A549 treated with Hydrocortisone at 1 μM for 4 hours (cell line): ENCODE results near the gene UNC13C. TPM values are rescaled to one million over a fixed set of nuclear protein-coding genes. Genes with fewer than 3 reads are reported as not detected.

Experiments used
- total RNA-seq: library from RNA; stranded (reverse); fragments of 200-300 nt; extraction: Qiagen RNA extraction; gene quantifications from 5 replicates; pipeline ENCODE4 v1.2.3, GENCODE V29; 2022

UNC13C gene
- total RNA-seq, result 0.01 TPM in 1 of 5 replicates, not detected in the others

DNA sequence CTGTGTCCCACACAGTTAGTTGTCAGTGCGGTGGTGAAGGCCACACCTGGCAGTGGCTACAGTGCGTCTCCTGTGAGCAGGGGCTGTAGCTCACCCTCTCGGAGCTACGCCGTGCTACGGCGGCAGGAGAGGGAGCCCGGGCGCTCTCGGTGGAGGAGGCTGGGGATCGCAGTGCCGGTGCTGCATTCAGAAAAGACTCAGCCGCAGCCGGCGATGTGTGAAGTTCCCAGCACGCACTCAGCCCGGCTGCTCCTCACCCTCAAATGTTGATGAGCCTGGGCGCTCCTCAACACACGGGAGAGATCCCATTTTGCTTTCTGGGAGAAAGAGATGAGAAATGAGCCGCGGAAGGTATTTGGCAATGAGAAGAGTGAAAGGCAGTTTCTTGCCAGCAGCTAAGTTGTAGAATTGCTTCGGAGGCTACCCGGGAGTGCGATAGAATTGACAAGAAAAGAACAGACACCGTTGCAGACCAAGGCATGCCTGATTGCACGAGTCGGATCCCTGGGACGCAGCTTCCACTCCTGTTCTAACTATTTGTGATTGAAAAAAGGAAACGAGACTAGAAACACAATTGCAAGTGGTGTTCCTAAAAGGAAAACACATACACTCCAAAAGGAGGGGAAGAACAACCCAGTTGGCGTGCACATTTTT lies at the start of gene UNC13C:
UNC13C (plus strand) TSS at position 189 of the 654 bp plus-strand sequence. CDS start 34,463 bp downstream, outside the sequence.

Other genes starting within 250 kb of the UNC13C start
- gene WDR72, start 218.8 kb upstream of the UNC13C start, total RNA-seq, result 5.9 to 8.8 TPM (median 6.2 TPM) in 5 replicates